HUES6 (cell line): Measurements from ENCODE around the gene SCN4B.
"Not testable (repeated sequence)": the region's sequence is repeated elsewhere in the genome, so short reads cannot be mapped to it uniquely, and the experiment has no call there.

Source experiments
- H3K27ac ChIP-seq: 2 replicates; pipeline ENCODE4 v1.7.0; 2013; ENCODE audit warnings: low read depth, mild to moderate bottlenecking, low read length, inconsistent platforms
- H3K27me3 ChIP-seq: 2 replicates; pipeline ENCODE4 v1.6.1; 2013; ENCODE audit warnings: low read length; ENCODE audit not compliant: control insufficient read depth, insufficient read depth
- H3K36me3 ChIP-seq: 2 replicates; pipeline ENCODE4 v1.6.1; 2013; ENCODE audit warnings: low read length; ENCODE audit not compliant: control insufficient read depth, insufficient read depth
- H3K4me1 ChIP-seq: 2 replicates; pipeline ENCODE4 v1.6.1; 2013; ENCODE audit warnings: low read length; ENCODE audit not compliant: control insufficient read depth, insufficient read depth
- H3K4me3 ChIP-seq: 2 replicates; pipeline ENCODE4 v1.5.1; 2013; ENCODE audit warnings: low read depth, low read length
- H3K9ac ChIP-seq: one replicate; pipeline ENCODE4 v1.6.1; 2013; ENCODE audit warnings: mild to moderate bottlenecking, low read length
- H3K9me3 ChIP-seq: 2 replicates; pipeline ENCODE4 v1.6.1; 2013; ENCODE audit warnings: low read depth, low read length; ENCODE audit not compliant: control insufficient read depth, insufficient read depth

Gene SCN4B

DNA sequence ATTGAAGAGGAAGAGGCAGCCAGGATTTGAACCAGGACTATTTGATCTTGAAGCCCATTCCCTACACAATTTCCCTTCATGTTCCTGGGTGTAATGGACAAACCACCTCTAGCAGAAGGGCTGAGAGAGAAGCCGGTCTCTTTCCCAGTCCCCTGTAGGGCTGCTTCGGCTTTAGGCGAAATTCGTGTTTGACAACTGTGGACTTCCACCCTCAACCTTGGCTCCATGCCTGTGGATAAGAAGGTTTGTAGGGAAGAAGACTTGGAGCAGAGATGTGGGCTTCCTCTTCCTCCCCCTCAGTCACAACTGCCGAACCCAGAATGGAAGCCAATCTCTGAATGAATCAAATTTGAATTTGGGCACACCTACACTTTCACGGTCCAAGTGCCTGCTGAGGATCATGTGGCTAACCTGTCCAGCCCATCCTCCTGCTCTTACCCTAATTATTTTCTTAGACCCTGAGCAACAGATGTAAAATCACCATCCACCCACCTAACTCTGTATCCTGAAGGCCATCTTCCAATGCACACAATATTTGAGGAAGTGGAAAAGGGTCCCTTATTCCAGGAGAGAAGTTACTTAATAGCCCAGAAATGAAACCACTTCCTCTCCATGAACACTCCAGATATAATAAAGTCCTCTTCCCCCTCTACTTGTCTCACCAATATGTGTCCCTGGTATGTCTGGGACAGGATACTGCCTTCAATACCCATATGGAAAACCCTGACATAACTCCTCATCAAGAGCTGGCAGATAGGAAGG lies 33.9 kb upstream of the SCN4B start:
- no peaks in the 10 kb centered on the region for H3K4me1 ChIP-seq
- H3K27ac ChIP-seq: no peak overlapping the region
- H3K4me3 ChIP-seq: no peak overlapping the region
- 0 out of 2 replicates have a peak, but pooled peaks cover 2% of the 10 kb centered on the region for H3K9me3 ChIP-seq
- H3K36me3 ChIP-seq: no peaks in the 10 kb centered on the region
- no peak overlapping the region for H3K9ac ChIP-seq
- H3K27me3 ChIP-seq: no peaks in the 10 kb centered on the region; the same call in 1 of the 2 replicates

DNA sequence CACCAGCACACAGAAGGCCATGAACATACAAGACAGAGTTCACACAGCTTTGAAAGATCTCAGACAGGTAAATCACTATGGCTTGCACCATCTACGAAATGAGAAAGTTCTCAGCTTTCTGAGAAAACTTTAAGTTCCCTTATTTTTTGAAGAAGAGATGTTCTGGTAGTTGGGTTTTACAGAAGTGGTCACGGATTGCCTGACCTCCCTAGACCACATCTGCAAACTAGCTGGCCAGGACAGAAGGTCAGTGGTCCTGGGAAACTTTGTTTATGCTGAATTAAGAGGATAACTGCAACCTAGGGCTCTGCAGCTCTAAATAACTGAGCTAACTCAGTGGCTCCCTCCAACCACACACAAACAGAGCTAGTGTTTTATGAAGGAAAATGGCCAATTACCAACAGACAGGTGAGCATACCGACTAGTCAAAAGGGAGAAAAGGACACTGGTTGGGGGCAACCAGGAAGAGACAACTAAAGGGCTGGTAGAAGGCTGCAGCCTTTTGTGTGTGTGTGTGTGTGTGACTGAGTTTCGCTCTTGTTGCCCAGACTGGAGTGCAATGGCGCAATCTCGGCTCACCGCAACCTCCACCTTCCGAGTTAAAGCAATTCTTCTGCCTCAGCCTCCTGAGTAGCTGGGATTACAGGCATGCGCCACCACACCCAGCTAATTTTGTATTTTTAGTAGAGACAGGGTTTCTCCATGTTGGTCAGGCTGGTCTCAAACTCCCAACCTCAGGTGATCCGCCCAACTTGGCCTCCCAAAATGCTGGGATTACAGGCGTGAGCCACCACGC lies 32.4 kb upstream of the SCN4B start:
- H3K9me3 ChIP-seq: no peaks in the 10 kb centered on the region
- H3K27me3 ChIP-seq: no peaks in the 10 kb centered on the region; the same call in 1 of the 2 replicates
- H3K27ac ChIP-seq: no peak overlapping the region
- H3K36me3 ChIP-seq: no peaks in the 10 kb centered on the region
- H3K4me1 ChIP-seq: peaks cover 11% of the 10 kb centered on the region
- H3K9ac ChIP-seq: no peak overlapping the region
- no peak overlapping the region for H3K4me3 ChIP-seq

DNA sequence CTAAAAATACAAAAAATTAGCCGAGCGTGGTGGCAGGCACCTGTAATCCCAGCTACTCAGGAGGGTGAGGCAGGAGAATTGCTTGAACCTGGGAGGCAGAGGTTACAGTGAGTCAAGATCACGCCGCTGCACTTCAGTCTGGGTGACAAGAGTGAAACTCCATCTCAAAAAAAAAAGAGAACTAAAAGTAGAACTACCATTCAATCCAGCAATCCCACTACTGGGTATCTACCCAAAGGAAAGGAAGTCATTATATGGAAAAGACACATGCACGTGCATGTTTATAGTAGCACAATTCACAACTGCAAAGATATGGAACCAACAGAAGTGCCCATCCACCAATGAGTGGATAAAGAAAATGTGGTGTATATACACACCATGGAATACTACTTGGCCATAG lies 31.1 kb upstream of the SCN4B start:
- H3K4me1 ChIP-seq: peaks cover 14% of the 10 kb centered on the region
- not testable (repeated sequence) for H3K9me3 ChIP-seq, H3K9ac ChIP-seq, H3K27me3 ChIP-seq, H3K4me3 ChIP-seq, H3K27ac ChIP-seq, H3K36me3 ChIP-seq

DNA sequence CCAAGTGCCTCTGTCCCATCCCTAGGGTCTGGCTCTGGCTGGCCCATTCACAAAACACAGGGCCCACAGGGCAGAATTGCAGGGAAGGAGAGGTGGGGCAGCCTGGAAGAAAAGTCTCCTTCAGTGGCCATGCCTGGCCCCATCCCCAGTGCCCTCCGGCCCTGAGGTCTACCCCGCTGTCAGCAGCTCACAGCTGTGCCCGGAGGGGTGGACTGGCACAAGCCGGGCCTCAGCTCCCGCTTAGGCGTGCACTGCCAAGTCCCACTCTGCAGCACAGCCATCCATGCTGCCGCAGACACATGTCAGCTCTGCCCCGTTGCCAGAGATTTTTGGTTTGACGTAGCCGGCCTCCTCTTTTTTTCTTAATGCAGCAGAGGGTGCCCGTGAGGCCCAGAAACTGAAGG lies 27.7 kb upstream of the SCN4B start:
- Histone ChIP-seq H3K27ac (no peak overlapping the region), H3K9me3 (no peaks in the 10 kb centered on the region), H3K4me3 (peak overlapping the region; percentile 44), H3K27me3 (peaks cover 9% of the 10 kb centered on the region), H3K9ac (no peak overlapping the region), H3K36me3 (no peaks in the 10 kb centered on the region), H3K4me1 (peaks cover 23% of the 10 kb centered on the region)

DNA sequence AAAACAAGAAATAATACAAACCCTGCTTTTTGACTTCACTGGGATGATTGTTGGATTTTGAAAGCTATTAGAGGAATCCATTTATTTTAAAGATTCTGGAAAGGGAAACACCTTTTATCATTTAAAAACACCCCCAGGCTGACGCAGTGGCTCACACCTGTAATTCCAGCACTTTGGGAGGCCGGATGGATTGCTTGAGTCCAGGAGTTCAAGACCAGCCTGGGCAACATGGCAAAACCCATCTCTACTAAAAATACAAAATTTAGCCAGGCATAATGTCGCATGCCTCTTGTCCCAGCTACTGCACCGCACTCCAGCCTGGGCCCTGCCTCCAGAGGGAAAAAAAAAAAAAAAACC lies 24.1 kb upstream of the SCN4B start:
- Histone ChIP-seq H3K9ac (no peak overlapping the region), H3K4me3 (no peak overlapping the region), H3K4me1 (peaks cover 37% of the 10 kb centered on the region), H3K36me3 (no peaks in the 10 kb centered on the region), H3K27ac (no peak overlapping the region), H3K9me3 (no peaks in the 10 kb centered on the region), H3K27me3 (peaks cover 39% of the 10 kb centered on the region)

DNA sequence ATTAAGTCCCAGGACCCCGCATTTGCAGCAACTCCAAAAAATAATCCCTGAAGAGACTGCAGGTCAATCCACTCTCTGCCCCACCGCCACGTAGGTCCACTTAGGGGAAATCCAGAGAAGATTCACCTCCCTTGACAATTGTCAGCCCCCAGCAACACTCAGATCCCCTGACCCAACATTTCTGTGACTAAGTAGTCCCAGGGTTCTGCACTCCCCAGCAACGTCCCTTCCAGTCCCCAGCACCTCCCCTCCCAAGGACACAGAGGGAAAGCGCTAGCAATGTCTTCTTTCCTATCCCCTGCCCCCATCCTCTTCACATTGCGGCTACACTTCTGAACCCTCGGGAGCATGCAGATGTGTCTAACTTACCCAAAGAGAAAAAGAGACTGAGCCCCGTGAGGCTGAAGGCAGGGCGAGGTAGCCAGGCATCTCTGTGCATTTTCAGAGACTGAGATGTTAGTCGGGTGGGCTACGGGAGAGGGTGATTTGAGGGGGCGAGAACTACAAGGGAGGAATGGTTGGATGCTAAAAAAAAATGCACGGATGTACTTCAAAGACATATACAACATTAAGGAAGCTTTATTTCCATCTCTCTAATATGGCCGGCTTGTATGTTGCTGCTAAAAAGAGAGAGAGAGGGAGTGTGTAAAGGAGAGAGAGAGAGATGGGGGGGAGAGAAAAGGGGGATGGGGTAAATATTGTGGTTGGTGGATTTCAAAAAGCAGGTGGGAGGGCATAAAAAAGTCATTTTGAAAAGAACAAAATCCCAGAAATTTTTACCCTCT lies 23.6 kb upstream of the SCN4B start, which contains the start of gene SCN2B:
Gene SCN2B (minus strand): TSS at position 647 of the 785 bp plus-strand sequence. CDS start 208 bp downstream, at position 439.
- Histone ChIP-seq H3K9ac (no peak within 1 kb of the TSS), H3K36me3 (no peaks in the 10 kb centered on the region), H3K27me3 (peaks cover 43% of the 10 kb centered on the region), H3K9me3 (no peaks in the 10 kb centered on the region), H3K4me1 (peaks cover 41% of the 10 kb centered on the region), H3K4me3 (peak within 1 kb of the TSS; percentile 62), H3K27ac (no peak within 1 kb of the TSS)

DNA sequence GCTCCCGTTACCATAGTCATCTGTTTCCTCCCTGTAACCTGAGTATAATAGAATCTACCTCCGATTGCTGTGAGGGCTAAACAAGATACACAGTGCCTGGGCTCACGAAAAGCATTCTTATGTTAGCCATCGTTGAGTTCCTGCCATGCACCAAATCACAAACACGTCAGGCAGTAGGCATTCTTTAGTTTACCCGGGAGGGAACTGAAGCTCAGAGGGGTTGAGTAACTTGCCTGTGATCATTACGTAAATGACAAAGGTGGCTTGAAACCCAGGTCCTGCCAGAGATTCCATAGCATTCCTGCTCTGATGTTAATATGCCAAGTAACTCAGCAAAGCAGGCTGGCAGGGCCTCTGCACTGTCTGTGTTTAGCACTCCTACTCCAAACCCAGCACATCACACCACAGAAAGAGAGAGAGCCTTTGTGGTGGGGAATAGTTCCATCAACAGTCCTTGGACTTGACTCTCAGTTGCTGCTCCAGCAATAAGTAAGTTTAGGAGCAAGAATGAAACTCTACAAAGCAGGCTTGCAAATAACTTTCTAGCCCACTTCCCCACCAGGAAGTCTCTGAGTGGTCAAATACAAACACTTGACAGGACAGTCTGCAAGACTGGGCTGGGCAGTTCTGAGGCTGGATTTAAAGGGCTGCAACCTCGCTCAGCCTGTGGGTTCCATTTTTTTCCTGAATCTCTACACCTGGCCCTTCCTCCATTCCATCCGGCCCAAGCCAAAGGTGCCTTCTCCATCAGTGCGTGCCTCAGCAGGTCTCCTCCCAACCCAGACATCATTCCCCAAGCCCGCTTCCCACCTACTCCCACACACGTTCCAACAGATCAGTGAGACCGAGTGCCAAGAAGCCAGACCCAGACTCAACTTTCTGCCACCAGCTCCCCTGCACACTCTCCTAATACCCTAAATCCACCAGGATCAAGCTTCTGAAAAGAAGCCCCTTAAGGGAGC lies 22.7 kb upstream of the SCN4B start:
- Histone ChIP-seq H3K27ac (no peak overlapping the region), H3K27me3 (peaks cover 52% of the 10 kb centered on the region), H3K4me1 (peaks cover 42% of the 10 kb centered on the region), H3K4me3 (peak overlapping the region; percentile 62), H3K9me3 (no peaks in the 10 kb centered on the region), H3K36me3 (no peaks in the 10 kb centered on the region), H3K9ac (no peak overlapping the region)

DNA sequence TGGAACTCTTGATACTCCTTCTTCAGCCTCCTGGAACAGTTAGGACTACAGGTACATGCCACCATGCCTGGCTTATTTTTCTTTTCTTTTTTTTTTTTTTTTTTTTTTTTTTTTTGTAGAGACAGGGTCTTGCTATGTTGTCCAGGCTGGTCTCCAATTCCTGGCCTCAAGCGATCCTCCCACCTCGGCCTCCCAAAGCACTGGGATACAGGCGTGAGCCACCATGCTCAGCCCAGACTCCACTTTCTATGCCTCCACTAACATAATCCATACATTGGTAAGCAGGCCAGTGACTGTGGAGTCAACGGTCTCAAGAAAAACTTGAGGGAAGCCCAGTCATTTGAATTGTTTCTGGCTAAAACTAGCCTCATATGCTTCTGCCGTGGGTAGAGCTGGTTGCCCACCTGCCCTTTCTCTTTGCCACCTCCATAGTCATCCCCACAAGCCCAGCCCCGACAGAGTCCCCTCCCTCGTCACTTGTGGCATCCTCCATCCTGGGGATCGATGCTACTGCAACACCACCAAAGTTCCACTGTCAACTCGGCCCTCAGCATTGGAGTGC lies 21.5 kb upstream of the SCN4B start:
- H3K27me3 ChIP-seq: peaks cover 64% of the 10 kb centered on the region
- H3K27ac ChIP-seq: no peak overlapping the region
- H3K4me1 ChIP-seq: peaks cover 37% of the 10 kb centered on the region

DNA sequence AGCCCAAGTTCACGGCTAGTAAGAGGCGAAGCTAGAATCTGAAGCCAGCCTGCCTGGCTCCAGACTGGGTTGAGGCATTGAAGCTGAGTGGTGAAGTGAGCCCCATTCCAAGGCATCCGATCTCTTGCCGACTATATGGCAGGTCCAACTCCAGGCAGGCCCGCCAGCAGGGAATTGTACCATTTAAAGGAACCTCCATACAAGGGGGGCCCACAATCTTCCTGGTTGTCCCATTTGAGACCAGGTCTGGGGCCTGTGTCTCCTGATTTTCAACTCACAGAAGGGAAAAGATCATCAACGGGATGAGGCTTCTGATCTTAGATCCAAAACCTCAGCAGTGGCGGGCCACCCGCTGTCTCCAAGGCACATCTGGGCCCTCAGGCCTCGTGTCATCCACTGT lies 19.7 kb upstream of the SCN4B start:
- H3K36me3 ChIP-seq: no peaks in the 10 kb centered on the region
- H3K27me3 ChIP-seq: peaks cover 81% of the 10 kb centered on the region
- no peak overlapping the region for H3K27ac ChIP-seq
- H3K4me3 ChIP-seq: no peak overlapping the region
- H3K9ac ChIP-seq: no peak overlapping the region
- H3K4me1 ChIP-seq: peaks cover 37% of the 10 kb centered on the region
- no peaks in the 10 kb centered on the region for H3K9me3 ChIP-seq

More for the DNA sequence above, 21.5 kb upstream of the SCN4B start:
- no peaks in the 10 kb centered on the region for H3K36me3 ChIP-seq
- no peak overlapping the region for H3K4me3 ChIP-seq
- no peaks in the 10 kb centered on the region for H3K9me3 ChIP-seq
- no peak overlapping the region for H3K9ac ChIP-seq
